ENCODE measurements around the gene CACNA2D2.

- TF ChIP-seq, protein P1, sequence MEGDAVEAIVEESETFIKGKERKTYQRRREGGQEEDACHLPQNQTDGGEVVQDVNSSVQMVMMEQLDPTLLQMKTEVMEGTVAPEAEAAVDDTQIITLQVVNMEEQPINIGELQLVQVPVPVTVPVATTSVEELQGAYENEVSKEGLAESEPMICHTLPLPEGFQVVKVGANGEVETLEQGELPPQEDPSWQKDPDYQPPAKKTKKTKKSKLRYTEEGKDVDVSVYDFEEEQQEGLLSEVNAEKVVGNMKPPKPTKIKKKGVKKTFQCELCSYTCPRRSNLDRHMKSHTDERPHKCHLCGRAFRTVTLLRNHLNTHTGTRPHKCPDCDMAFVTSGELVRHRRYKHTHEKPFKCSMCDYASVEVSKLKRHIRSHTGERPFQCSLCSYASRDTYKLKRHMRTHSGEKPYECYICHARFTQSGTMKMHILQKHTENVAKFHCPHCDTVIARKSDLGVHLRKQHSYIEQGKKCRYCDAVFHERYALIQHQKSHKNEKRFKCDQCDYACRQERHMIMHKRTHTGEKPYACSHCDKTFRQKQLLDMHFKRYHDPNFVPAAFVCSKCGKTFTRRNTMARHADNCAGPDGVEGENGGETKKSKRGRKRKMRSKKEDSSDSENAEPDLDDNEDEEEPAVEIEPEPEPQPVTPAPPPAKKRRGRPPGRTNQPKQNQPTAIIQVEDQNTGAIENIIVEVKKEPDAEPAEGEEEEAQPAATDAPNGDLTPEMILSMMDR (IDR thresholded peaks at IDR 0.05): peak in 3 of 4 experiments; percentile 78 to 88 (median 86)
- no peak for TF ChIP-seq POLR2AphosphoS5 (IDR thresholded peaks at IDR 0.05)
- TF ChIP-seq POLR2A (IDR thresholded peaks at IDR 0.05): no peak
- no peak for TF ChIP-seq EP300 (IDR thresholded peaks at IDR 0.05)
These were observed 67.2 kb downstream of the CACNA2D2 start for GRCh38 chr3:50436114-50436674.
